Eye (tissue), 1 donor: Measurements from ENCODE around the gene CNIH2.
"Not testable (repeated sequence)": the region's sequence is repeated elsewhere in the genome, so short reads cannot be mapped to it uniquely, and the experiment has no call there.

Source experiments
- DNase-seq: peaks from one replicate; pipeline ENCODE4 v3.0.0-alpha.2; 2015

The CNIH2 gene

DNA sequence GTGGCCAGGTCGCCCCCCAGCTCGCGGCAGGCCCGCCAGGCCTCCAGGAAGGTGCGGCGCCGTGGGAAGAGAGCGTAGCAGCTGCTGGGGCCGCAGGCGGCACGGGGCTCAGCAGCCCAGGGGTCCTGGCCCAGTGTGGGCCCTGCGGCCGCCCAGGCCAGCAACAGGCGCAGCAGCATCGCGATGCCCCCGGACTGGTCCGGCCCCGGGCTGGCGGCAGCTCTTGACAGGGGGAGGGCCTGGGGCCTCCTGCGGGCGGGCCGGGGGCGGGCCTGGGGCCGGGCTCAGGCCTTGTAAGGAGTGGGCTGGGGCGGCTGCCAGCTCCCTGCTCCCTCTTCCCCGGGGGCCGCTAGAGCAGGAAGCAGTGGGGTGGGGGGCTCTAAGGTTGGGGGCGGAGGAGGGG lies 38.9 kb downstream of the CNIH2 start, which contains the start of gene CD248:
CD248 (minus strand) TSS at position 196 of the 403 bp plus-strand sequence; CDS start at position 179, 17 bp downstream.
- DNase-seq, result peak; percentile 75

DNA sequence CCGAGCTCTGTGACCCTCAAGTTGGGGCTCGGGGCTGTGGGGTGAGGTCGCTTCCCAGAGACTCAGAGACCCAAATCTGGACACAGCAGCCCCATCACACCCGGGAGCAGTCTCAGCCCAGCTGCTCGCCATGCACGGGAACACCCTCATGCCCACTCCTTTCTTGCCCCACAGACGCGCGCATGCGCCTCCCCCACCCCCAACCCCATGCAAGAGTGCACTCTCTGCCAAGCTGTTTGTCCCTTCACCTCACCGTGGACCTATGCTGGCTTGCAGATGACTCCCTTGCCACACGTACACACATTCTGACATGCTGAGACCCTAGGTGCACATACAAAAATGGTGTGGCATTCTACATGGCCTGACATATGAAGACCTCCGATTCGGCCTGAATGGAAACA lies 39.3 kb downstream of the CNIH2 start:
- DNase-seq, result peak; percentile 78

DNA sequence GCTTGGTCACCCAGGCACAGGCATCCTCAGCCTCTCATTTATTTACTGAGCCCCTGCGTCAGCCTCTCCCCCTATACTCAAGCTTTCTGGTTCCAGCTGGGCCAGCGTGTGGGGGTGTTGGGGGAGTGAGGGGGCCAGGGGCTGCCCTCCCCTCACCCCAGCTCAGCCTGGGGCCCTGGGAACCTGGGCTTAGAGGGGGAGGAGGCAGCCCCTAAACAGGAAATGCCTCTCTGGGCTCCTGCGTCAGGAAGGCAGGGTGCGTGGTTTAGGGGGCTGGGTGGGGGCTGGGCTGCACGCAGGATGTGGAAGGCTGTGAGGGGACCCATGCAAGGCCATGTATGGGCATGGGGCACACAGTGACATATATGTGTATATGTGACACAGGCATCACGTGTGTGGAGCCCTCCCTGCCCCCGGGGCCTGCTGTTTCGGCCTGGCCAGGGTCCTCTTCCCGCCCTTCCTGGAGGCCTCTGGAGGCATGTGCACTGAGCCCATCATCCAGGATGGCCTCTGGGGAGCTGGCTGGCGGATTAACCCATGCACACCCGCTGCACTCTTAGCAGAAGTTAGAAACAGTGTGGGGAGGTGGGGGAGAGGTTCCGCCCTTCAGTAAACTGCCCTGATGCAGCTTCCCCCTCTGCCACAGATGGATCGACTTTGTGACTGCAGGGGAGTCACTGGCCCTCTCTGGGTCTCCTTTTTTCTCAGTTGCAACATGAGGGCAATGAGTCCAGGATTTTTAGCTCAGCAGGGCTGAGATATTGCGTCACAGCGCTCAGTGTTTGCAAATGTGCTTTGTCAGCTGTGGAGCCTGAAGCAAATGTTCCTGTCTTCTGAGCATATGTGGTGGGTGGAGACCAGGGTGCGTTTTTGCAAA lies 40.0 kb downstream of the CNIH2 start:
- DNase-seq, result peak; percentile 68

DNA sequence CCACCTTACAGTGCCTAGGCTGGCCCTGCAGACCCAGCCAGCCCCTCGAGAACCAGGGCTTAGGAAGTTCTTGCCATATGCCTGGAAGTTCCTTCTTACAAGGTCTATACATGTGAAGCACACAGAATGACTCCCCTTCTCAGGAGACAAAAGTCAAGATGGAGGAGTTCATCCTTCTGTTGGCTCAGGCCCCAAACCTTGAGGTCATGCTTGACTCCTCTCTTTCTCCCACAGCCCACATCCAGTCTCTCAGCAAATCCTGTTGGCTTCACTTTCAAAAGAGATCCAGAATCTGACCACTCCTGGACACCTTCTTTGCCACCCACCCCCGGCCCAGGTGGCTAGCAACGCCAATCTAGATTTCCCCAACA lies 40.6 kb downstream of the CNIH2 start:
- DNase-seq, result peak; percentile 13

DNA sequence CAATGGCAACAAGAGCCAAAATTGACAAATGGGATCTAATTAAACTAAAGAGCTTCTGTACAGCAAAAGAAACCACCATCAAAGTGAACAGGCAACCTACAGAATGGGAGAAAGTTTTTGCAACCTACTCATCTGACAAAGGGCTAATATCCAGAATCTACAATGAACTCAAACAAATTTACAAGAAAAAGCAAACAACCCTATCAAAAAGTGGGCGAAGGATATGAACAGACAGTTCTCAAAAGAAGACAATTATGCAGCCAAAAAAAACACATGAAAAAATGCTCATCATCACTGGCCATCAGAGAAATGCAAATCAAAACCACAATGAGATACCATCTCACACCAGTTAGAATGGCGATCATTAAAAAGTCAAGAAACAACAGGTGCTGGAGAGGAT lies 42.3 kb downstream of the CNIH2 start:
- DNase-seq, result not testable (repeated sequence)

DNA sequence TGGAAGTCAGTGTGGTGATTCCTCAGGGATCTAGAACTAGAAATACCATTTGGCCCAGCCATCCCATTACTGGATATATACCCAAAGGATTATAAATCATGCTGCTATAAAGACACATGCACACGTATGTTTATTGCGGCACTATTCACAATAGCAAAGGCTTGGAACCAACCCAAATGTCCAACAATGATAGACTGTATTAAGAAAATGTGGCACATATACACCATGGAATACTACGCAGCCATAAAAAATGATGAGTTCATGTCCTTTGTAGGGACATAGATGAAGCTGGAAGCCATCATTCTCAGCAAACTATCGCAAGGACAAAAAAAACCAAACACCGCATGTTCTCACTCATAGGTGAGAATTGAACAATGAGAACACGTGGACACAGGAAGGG lies 42.8 kb downstream of the CNIH2 start:
- not testable (repeated sequence) for DNase-seq

DNA sequence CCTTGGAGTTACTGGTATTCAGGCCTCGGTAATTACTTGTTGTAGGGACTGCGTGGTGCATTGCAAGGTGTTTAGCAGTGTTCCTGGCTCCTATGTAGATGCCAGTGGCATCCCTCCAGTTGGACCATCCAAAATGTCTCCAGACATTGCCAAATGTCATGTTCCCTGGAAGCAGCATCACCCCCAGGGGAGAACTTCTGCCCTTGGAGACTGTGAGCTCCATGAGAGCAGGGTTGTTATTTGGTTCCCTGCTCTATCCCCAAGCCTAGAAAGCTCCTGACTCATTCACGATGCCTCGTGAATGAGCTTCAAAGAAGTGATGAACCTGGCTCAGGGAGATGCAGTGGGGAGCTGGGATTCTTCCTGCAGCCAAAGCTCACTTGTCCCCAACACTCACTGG lies 43.6 kb downstream of the CNIH2 start:
- DNase-seq, result no peak

DNA sequence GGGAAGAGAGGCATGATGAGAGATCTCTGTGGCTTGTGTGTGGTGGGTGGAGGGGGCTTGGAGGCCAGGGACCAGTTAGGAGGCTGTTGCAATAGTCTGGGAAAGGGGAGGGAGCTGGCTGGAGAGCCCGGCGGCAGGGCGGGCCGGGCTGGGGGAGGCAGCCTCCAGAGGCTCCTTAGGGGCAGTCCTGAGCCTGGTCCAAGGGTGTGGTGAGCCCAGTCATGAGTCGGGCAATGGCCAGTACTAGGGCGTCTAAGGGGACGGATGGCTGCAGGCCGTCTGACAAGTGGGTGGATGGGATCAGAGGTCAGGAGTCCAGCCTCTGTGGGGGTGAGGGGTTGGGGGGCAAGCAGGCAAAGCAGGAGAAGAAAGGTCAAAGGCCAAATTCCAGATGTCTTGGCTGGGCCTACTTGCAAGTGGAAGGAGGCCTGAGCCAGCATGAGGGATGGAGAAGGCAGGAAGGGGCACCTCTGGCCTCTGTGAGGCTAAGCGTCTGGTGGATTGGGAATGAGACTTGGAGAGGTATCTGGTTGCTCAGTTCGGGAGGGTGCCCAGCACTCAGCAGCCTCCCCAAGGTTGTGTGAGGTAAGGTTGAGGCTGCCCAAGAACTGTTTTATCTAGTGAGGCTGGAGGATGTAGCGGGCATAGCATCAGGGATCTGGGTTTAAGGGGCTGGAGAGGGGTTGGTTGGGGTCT lies 44.9 kb downstream of the CNIH2 start:
- DNase-seq, result no peak

DNA sequence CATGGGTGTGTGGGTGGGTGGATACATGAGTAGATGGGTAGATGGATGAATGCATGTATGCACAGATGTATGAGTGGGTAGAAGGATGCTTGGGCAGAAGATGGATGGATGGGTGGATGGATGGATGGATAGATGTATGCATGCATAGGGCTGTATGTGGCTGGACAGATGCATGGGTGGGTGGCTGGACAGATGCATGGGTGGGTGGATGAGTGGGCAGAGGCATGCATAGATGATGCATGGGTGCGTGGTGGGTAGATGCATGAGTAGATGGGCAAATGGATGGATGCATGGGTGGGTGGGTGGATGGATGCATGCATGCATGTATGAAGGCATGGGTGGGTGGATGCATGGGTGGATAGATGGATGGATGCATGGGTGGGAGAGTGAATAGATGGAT lies 45.7 kb downstream of the CNIH2 start:
- DNase-seq, result no peak

DNA sequence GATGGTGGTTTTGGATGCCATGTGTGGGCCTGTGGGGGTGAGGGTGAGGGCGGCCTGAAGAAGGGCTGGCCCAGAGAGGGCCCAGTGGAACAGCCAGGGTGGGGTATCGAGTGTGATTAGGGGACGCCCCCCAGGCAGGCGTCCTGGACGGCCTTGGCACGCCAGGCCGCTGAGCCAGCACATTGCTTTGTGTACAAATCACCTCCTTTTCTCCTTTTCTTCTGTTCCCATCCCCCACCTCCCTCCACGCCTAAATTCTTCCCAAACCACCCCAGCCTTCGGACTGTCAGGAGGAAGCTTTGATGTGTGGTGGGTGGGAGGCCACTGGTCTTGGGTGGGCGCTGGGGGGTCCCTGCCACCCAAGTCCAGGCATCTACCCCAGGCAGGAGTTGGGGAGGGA lies 46.7 kb downstream of the CNIH2 start:
- peak; percentile 28 for DNase-seq

DNA sequence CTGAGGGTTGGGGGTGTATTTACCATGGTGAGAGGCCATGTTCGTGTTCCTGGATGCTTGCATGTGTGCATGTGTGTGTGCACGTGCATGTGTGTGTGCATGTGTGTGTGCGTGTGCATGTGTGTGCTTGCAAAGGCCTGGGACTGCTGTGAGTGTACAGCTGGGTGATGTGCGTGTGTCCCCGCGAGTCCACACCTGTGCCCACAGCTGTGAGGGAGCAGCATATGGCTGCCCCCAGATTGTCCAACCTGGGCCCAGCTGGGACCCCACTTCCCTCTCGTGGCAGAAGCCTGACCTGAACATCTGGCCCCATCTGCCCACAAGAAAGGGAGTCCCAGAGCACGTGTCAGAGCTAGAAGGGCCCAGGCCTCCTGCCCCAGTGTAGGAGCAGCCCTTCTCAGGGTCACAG lies 47.3 kb downstream of the CNIH2 start:
- peak; percentile 22 for DNase-seq

DNA sequence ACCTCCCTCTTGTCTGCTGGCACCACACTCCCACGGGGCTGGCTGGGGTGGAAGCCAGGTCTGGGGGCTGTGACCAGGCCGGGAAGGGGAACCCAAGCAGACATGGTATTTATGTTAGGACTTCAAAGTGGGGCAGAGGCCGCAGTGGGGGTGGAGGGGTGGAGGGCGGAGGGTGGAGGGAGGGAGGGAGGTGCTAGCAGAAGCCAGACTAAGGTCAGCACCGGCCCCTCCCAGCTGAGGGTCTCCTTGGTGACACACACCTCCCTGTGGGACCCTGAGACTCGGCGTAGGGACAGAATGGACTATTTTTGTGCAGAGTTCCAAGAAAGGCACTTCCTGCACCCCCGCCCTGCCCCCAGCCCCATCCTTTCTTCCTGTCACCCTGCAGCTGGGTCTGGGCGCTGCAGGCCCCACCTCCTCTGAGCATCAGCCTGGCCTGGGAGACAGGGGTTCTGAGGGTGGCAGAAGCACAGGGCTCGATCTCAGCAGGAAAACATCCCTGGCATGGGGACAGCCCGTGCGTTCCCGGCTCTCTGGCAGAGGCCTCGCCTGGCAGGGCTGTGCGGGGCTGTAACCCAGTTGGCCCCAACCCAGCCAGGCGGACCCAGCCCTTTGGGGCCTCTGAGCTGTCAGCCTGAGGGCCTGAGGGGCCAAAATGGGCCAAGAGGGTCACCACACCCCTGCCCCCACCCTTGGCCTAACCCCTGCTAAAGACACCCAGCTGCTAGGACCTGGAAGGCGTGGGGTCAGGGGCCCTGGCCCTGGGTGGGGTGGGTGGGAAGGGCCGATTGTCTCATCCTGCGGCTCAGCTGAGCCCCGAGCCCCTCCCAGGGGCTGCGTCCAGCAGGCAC lies 48.5 kb downstream of the CNIH2 start:
- DNase-seq, result peak; percentile 62

DNA sequence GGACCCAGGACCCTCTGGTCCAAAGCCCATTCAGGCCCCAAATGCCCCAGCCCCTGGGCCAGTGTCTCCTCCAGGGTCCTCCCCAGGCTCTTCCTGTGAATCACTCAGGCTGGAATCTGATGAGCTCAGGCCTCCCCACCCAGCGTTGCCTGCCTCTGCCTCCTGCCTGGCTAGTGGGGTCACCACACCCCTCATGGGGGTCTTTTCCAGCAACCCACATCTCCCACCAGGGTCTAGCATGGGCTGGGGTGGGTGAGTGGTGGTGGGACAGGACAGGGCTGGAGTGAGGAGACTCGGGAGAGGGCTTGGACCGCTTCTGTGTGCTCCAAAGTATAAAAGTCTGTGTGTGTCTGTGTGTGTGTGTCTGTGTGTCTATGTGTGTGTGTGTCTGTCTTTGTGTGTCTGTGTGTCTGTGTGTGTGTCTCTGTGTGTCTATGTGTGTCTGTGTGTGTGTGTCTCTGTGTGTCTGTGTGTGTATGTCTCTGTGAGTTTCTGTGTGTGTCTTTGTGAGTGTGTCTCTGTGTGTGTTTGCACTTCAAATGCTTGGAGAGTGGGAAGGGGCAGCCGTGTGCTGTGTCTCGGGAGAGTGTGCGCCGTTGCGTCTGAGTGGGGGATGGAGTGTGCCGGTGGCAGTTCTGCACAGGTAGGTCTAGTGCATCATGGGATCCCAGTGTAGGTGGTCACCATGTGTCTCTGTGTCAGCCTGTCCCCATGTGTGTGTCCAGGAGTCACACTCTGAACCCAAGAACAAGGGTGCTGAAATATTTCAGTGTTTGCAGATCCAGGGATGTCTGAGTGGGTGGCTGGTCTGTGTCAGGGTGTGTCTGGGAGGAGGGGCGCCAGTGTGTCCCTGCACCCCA lies 49.4 kb downstream of the CNIH2 start:
- peak; percentile 40 for DNase-seq

DNA sequence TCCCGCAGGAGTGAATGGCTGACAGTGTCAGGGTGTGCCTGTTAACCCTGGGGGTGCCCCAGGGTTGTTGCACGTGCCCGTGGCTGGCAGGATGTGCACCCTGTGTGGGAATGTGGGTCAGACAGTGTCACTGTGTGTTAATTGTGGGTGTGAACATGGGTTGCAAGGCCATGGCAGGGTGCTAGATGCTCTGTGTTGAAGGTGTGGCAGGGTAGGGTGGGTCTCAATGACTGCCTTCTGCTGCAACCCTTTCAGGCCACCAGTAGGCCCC lies 50.0 kb downstream of the CNIH2 start:
- no peak for DNase-seq

DNA sequence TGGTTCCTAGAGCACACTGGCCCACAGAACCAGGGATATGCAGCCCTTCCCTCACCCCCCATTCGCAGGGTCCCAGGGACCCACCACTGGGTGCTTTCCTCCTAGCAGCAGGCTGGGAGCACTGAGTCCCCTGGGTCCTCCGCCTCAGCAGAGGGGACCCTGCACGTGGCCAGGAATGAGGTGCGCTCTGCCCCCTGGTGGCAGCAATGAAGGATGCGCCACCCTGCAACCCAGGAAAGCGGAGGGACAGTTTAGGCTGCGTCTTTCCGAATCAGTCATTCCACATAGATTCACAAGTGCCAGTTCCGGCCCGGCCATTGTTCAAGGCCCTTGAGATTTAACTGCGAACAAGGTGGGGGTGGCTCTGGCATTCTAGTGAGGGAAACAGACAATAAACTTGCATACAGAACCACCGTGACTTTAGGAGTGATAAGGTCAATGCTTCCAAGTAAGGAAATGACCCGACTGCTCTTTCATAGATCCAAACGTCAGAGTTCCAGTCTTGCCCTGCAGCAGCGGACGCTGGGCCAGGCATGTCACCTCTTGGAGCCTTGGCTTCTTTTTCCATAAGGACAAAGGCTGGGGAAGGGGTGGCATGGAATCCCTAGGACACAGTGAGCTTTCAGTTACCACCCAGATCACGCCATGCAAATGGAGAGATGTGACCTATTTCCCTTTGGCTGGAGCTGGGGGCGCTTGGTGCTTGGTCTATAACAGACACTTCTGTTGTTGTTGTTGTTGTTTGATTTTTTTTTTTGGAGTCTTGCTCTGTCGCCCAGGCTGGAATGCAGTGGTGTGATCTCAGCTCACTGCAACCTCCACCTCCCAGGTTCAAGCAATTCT lies 50.5 kb downstream of the CNIH2 start:
- DNase-seq, result peak; percentile 94

DNA sequence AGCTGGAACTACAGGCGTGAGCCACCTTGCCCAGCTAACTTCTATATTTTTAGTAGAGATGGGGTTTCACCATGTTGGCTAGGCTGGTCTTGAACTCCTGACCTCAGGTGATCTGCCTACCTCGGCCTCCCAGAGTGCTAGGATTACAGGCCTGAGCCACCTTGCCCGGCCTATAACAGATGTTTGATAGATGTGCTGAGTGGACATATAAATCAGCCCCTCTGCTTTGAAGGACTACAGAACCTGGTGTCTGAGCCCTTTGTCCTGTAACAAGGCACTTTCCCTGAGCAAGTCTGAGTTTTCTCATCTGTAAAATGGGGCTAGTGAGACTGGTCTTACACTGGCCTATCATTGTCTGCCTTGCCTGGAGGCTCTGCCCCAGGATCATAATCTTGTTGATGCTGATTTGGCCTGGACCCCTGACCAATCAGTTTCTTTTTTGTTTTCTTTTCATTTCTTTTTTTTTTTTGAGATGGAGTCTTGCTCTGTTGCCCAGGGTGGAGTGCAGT lies 51.2 kb downstream of the CNIH2 start:
- no peak for DNase-seq

DNA sequence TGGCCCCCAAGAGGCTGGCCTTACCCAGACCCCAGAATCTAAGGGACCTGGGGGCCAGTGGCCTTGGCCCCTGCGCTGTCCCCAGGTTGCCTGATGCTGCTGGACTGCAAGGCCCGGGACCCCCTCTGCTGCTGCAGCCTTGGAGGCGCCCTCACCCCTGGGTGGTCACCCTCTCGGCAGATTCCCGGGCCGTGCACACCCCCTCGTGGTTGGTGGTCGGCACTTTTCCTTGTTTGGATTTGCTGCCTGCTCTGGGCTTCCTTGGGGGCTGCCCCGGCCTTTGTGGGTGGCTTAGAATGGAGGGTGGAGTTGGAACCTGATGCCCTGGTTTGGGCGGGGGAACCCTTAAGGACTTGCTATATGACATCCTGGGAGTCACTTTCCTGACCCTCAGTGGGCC lies 53.0 kb downstream of the CNIH2 start:
- no peak for DNase-seq

DNA sequence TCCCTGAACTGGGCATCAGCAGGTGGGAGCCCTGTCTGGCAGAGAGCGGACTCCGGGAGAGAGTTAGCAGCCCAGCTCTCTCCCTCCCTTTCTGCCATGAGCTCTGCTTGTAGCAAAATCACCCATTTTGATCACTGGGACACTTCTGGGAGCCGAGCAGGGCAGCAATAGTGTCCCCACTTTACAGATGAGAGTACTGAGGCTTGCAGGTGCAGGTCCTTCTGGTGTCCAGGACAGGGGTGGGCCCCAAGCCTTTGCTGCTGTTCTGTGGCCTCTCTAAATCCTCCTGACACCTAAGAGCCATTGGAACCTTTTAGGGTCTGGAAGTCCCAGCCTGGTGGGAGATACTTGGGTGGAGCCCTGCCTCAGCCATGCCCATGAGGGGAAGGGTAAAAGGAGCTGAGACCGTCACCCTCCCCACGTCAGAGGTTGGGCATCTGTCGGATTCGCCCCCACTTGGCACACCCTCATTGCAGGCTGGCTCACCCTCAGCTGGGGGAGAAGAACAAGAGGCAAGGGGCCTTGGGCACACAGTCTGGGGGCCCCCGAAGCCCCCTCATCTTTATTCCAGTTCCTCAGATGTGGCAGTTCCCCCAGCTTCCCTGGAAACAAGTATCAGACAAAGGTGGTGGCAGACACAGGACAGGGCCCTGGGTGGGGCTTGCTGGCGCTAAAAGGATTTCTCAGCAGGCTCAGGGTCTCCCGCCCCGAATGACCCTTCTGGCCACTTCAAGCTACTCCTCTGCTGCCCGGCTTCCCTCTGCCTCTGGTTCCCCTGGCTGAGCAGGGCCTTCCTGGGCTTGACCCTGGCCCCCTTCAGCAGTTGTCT lies 53.8 kb downstream of the CNIH2 start:
- DNase-seq, result no peak

DNA sequence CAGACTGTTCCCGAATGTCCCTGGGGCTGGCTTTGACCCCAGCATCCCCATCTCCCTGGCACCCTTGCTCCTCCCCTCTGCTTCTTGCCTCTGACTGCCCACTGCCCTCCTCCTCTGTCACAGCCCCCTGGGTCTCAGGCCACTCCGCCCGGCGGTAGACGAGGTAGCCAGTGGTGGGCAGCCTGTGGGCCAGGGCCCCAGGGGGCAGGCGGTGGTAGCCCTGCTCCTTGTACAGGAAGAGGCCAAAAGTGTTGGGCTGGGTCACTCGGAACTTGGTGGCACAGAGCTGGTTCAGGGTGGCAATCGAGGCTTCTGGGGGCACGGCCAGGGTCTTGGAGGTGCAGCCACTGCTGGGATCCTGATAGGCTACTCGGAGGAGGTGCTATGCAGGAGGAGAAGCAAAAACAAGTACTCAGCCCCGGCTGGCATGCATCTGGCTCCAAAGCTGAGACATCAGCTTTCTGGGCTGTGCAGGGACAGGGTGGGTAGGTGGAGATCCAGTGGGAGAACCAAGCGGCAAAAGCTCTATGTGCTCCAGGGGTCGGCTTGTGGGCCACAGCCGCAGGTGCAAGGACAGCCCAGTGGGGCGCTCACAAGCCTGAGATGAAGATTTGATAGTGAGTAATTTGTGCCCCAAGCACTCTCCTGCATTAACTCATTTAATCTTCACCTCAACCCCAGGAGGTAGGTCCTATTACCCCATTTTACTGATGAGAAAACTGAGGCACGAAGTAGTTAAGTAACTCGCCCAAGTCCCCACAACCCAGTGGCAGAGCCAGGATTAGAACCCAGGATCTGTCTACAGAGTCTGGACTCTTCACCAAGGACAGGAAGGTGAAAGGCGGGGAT lies 54.6 kb downstream of the CNIH2 start:
- no peak for DNase-seq
